Globus pallidus (tissue), 1 donor: ENCODE results near the gene UBA3.

ENCODE experiments used
- DNase-seq: peaks from one replicate; pipeline ENCODE4 v3.0.0-alpha.2; 2015; ENCODE audit warnings: low spot score

Gene UBA3

GRCh38 chr3:69011096-69011730, 69.0 kb downstream of the UBA3 start:
- DNase-seq, result no peak

- DNase-seq, result no peak
Measured at GRCh38 chr3:69009559-69010410, 70.4 kb downstream of the UBA3 start.

- no peak for DNase-seq
Measured at GRCh38 chr3:69008980-69009379, 71.2 kb downstream of the UBA3 start.

GRCh38 chr3:69005791-69006482, 74.2 kb downstream of the UBA3 start:
- no peak for DNase-seq

GRCh38 chr3:69005071-69005790, 74.9 kb downstream of the UBA3 start:
- no peak for DNase-seq
